Spleen (tissue), 7 donors: ENCODE data around the gene SYNM.

Experiments used
- POLR2A ChIP-seq, 3 donors: fragments of 450-650 bp; IDR thresholded peaks; one replicate each; pipeline ENCODE4 v1.5.1; 2017; ENCODE audit warnings: antibody characterized with exemption in 3 of 3, mild to moderate bottlenecking in 1 of 3
- POLR2AphosphoS5 ChIP-seq, 3 donors: sonication (generic); formaldehyde crosslinking; IDR thresholded peaks; one replicate each; pipeline ENCODE4 v1.5.1; 2017; ENCODE audit warnings: antibody characterized with exemption in 3 of 3
- TF ChIP-seq, protein P1 (sequence below), 11 experiments: fragments of 200-600 bp in 7 of 11; fragments of 450-650 bp in 4 of 11; sonication (generic) in 4 of 11; IDR thresholded peaks in 8 of 11; conservative IDR thresholded peaks in 3 of 11; 1 replicate in 7 of 11; 2 replicates in 4 of 11; pipeline versions ENCODE4 v1.4.0 to v1.8.0; 2016 to 2021; ENCODE audit warnings: antibody characterized with exemption in 11 of 11, inconsistent platforms in 4 of 11, mild to moderate bottlenecking in 1 of 11
- donor health status: DM: no; HTN: no; CAD: no; lungs with moderate emphysema.
- donor health status: DM: no; HTN: no; CAD: no.
- donor health status: DM: no; HTN: no; CAD: no.

DNA sequence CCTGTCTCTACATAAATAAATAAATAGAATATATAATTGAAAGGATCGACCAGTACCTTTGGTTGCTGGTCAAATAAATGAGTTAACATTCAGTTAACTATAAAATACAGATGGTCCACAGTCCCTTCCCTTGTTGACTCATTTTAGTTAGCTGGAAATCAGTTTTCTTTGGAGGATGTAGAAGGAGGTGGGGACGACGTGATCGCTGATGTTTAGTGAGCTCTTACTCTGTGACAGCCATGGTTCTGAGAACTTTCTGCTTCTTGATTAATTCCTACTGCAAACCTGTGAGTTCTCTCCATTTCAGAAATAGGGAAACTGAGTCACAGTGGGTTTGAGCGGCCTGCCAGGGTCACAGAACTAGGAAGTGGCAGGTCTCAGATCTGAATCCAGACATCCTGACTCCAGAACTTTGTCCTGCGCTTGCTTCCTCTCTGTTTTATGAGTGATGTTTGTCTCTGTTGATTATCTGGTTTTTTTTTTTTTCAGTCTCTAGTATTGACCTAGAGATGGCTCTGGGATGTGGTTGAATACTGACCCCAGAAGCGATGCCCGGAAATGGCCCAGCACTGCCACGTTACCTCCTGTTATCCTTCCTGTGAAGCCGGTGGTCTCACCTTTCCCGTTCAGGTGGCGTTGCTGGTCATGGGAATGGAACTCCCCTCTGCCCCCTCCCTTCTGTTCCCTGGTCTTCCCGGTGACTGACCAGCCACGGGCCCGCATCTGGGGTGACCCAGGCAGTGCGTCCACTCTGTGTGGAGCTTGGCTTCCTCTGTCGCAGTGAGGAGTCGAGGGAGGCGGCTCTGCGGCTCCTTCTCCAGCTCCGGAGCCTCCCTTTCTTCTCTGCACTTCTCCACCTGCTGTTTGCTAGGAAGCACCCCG is 18.2 kb downstream of the SYNM start:
- TF ChIP-seq, protein P1, sequence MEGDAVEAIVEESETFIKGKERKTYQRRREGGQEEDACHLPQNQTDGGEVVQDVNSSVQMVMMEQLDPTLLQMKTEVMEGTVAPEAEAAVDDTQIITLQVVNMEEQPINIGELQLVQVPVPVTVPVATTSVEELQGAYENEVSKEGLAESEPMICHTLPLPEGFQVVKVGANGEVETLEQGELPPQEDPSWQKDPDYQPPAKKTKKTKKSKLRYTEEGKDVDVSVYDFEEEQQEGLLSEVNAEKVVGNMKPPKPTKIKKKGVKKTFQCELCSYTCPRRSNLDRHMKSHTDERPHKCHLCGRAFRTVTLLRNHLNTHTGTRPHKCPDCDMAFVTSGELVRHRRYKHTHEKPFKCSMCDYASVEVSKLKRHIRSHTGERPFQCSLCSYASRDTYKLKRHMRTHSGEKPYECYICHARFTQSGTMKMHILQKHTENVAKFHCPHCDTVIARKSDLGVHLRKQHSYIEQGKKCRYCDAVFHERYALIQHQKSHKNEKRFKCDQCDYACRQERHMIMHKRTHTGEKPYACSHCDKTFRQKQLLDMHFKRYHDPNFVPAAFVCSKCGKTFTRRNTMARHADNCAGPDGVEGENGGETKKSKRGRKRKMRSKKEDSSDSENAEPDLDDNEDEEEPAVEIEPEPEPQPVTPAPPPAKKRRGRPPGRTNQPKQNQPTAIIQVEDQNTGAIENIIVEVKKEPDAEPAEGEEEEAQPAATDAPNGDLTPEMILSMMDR (IDR thresholded peaks at IDR 0.05 in 8 of 11, conservative IDR thresholded peaks at IDR 0.05 in 3 of 11): no peak
- no peak for TF ChIP-seq POLR2A (IDR thresholded peaks at IDR 0.05)
- no peak for TF ChIP-seq POLR2AphosphoS5 (IDR thresholded peaks at IDR 0.05)
